Esophagus squamous epithelium (tissue), 4 donors: ENCODE measurements around the gene FGF1.

Source experiments
- CTCF ChIP-seq, 6 experiments: fragments of 450-650 bp in 4 of 6; fragments of 200-600 bp in 2 of 6; sonication (generic) in 2 of 6; IDR thresholded peaks; one replicate each; pipeline ENCODE4 v1.5.1; 2016 to 2019; ENCODE audit warnings: antibody characterized with exemption in 6 of 6, mild to moderate bottlenecking in 4 of 6, moderate library complexity in 4 of 6
- POLR2A ChIP-seq, 4 donors: fragments of 450-650 bp; IDR thresholded peaks; one replicate each; pipeline ENCODE4 v1.6.1; 2017; ENCODE audit warnings: antibody characterized with exemption in 4 of 4, mild to moderate bottlenecking in 4 of 4, moderate library complexity in 3 of 4

- no peak for TF ChIP-seq CTCF (IDR thresholded peaks at IDR 0.05)
- TF ChIP-seq POLR2A (IDR thresholded peaks at IDR 0.05): no peak
Measured at GRCh38 chr5:142660731-142661130, 25.2 kb downstream of the FGF1 start.
